Uterus (tissue), 4 donors: ENCODE data around the gene ABCG2. TPM values are rescaled to one million over a fixed set of nuclear protein-coding genes. Genes with fewer than 3 reads are reported as not detected.

Experiments
- DNase-seq, 2 donors: peaks; one replicate each; pipeline ENCODE4 v3.0.0-alpha.2; 2019 to 2020
- H3K27ac ChIP-seq, 2 donors: fragments of 200-600 bp; sonication (generic); 1 replicate in 1 of 2; 2 replicates in 1 of 2; pipeline ENCODE4 v1.5.1; 2016 to 2018
- H3K27me3 ChIP-seq, 2 donors: fragments of 200-600 bp; sonication (generic); one replicate each; pipeline ENCODE4 v1.5.1; 2018 to 2019; ENCODE audit warnings: control low read depth in 1 of 2
- H3K36me3 ChIP-seq, 2 donors: fragments of 200-600 bp; sonication (generic); one replicate each; pipeline ENCODE4 v1.5.1; 2019; ENCODE audit warnings: control low read depth in 1 of 2
- H3K4me1 ChIP-seq, 2 donors: fragments of 200-600 bp; sonication (generic); one replicate each; pipeline ENCODE4 v1.5.1; 2018 to 2019; ENCODE audit warnings: control low read depth in 1 of 2
- H3K4me3 ChIP-seq, 2 donors: fragments of 200-600 bp; sonication (generic); 1 replicate in 1 of 2; 2 replicates in 1 of 2; pipeline ENCODE4 v1.5.1; 2018 to 2019; ENCODE audit warnings: mild to moderate bottlenecking in 1 of 2
- H3K9me3 ChIP-seq, 2 donors: fragments of 200-600 bp; sonication (generic); one replicate each; pipeline ENCODE4 v1.5.1; 2019; ENCODE audit warnings: control low read depth in 1 of 2
- POLR2A ChIP-seq, 2 donors: fragments of 450-650 bp; IDR thresholded peaks; one replicate each; pipeline ENCODE4 v1.6.1; 2016; ENCODE audit warnings: antibody characterized with exemption in 2 of 2, mild to moderate bottlenecking in 1 of 2, moderate library complexity in 1 of 2
- intact Hi-C: fragments of 100-400 bp; cut with DNase I; formaldehyde crosslinking; loops from one replicate; pipeline ENCODE4 v1.15.1; 2023; ENCODE audit warnings: low total_unique reads
- total RNA-seq, 4 donors: library from RNA; depleted of rRNA in 3 of 4; stranded (reverse); fragments of >200 nt in 3 of 4; gene quantifications; one replicate each; pipeline versions ENCODE4 v1.1.0 to v1.2.4, GENCODE V29; 2014 to 2023
- TF ChIP-seq, protein P1 (sequence below), 4 experiments: fragments of 200-600 bp in 2 of 4; fragments of 450-650 bp in 2 of 4; sonication (generic) in 2 of 4; IDR thresholded peaks; one replicate each; pipeline ENCODE4 v1.5.1; 2016 to 2019; ENCODE audit warnings: antibody characterized with exemption in 4 of 4, mild to moderate bottlenecking in 2 of 4, moderate library complexity in 1 of 4
- donor health status: DM: yes; HTN: yes; CAD: no.

Gene ABCG2
- total RNA-seq, 4 donors from 2014 or later, result 35.9 to 61.8 (median 50.0) TPM

DNA sequence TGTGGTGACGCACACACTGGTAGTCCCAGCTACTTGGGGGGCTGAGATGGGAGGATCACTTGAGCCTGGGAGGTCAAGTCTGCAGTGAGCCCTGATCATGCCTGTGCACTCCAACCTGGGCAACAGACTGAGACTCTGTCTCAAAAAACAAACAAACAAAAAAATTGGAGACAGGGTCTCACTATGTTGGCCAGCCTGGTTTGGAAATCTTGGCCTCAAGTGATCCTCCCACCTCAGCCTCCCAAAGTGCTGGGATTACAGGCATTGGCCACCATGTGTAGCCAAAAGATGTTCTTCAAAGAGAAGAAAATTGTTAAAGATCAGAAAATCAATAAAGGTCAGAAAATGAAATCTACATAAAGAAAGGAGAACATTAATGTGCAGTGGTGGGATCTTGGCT lies 41.7 kb upstream of the ABCG2 start:
- Histone ChIP-seq H3K27me3 (no peaks in the 10 kb centered on the region), H3K36me3 (no peaks in the 10 kb centered on the region), H3K4me3 (no peak overlapping the region), H3K27ac (no peak overlapping the region), H3K9me3 (no peaks in the 10 kb centered on the region), H3K4me1 (no peaks in the 10 kb centered on the region)
- intact Hi-C loops, result no loop called here
- TF ChIP-seq, protein P1, sequence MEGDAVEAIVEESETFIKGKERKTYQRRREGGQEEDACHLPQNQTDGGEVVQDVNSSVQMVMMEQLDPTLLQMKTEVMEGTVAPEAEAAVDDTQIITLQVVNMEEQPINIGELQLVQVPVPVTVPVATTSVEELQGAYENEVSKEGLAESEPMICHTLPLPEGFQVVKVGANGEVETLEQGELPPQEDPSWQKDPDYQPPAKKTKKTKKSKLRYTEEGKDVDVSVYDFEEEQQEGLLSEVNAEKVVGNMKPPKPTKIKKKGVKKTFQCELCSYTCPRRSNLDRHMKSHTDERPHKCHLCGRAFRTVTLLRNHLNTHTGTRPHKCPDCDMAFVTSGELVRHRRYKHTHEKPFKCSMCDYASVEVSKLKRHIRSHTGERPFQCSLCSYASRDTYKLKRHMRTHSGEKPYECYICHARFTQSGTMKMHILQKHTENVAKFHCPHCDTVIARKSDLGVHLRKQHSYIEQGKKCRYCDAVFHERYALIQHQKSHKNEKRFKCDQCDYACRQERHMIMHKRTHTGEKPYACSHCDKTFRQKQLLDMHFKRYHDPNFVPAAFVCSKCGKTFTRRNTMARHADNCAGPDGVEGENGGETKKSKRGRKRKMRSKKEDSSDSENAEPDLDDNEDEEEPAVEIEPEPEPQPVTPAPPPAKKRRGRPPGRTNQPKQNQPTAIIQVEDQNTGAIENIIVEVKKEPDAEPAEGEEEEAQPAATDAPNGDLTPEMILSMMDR (IDR thresholded peaks at IDR 0.05), result no peak
- TF ChIP-seq POLR2A (IDR thresholded peaks at IDR 0.05), result no peak
- DNase-seq, result no peak

DNA sequence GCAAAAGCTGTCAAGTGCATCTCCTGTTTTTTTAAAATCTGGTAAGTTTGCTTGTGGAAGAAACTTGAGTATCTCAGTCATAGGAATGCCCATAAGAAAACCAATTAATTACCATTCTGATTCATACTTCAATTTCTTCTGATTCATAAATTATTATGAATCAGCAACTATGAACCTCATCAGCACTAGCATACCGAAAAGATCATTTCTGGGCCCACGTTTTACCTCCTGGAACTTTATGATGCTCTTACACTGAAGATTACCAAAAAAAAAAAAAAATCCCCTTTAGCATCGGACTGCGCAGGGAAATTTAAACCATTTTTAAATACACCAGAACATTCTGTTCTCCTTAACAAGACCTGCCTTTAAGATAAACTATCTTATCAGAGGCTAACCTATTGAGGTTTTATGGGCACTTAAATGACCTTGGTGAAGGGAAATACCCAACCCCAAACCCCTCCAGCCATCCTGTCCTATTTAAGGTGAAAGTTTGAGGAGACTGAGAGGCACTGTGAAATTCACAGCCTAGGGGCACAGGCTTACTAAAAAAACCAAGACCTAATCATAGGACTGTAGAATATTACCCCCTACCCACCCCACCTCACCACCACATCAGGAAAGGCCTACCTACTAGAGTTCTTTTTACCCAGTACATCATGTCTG lies 38.2 kb upstream of the ABCG2 start:
- H3K27ac ChIP-seq, result no peak overlapping the region
- DNase-seq, result no peak
- H3K4me3 ChIP-seq, result no peak overlapping the region
- H3K27me3 ChIP-seq, result no peaks in the 10 kb centered on the region
- intact Hi-C loops, result no loop called here
- H3K4me1 ChIP-seq, result no peaks in the 10 kb centered on the region
- H3K9me3 ChIP-seq, result no peaks in the 10 kb centered on the region
- H3K36me3 ChIP-seq, result no peaks in the 10 kb centered on the region
- no peak for TF ChIP-seq POLR2A (IDR thresholded peaks at IDR 0.05)
- TF ChIP-seq, protein P1 (IDR thresholded peaks at IDR 0.05), result no peak

DNA sequence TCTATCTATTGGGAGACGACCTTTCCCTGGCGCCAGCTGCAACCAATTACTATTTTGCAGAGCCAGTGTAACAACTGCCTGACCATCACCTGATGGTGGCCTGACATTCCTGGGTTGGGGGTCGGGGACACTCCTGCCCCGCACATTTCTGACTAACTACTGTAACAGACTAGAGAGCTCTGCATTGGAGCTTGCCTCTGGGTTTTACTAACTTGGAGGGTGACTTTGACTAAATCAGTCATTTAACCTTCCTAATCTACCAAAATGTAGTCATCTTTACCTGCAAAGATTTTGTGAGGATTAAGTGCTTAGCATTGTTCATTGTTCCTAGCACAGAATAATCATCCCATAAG lies 37.5 kb upstream of the ABCG2 start:
- H3K9me3 ChIP-seq, result no peaks in the 10 kb centered on the region

DNA sequence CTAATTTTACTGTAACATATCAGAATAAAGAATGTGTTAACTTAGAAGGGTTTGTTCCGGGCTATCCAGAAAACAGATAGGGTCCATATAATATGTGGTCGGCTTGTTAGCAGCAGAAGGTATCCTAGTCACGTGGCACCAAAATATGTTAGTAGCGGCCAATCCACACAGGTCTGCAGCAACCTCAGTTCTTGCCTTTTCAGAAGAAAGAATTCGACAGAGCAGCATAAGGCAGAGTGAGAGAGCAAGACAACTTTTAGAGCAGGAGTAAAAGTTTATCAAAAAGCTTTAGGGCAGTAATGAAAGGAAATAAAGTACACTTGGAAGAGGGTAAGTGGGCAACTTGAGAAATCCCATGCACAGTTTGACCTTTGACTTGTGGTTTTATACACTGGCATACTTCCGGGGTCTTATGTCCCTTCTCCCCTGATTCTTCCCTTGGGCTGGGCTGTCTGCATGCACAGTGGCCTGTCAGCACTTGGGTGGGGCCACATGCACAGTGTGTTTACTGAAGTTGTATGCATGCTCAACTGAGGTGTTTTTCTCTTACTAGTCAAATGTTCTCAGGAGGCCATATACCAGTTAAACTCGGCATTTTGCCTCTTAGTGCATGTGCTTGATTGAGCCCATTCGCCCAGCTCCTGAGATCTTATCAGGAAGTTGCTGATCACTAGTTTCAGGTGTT lies 37.0 kb upstream of the ABCG2 start:
- Histone ChIP-seq H3K36me3 (no peaks in the 10 kb centered on the region), H3K4me3 (no peak overlapping the region), H3K27ac (no peak overlapping the region), H3K27me3 (no peaks in the 10 kb centered on the region), H3K4me1 (no peaks in the 10 kb centered on the region), H3K9me3 (no peaks in the 10 kb centered on the region)
- intact Hi-C loops, result no loop called here
- no peak for DNase-seq
- TF ChIP-seq, protein P1 (IDR thresholded peaks at IDR 0.05), result no peak
- no peak for TF ChIP-seq POLR2A (IDR thresholded peaks at IDR 0.05)

More for the DNA sequence above, 37.5 kb upstream of the ABCG2 start:
- H3K27me3 ChIP-seq, result no peaks in the 10 kb centered on the region
- intact Hi-C loops, result no loop called here
- H3K4me1 ChIP-seq, result no peaks in the 10 kb centered on the region
- no peaks in the 10 kb centered on the region for H3K36me3 ChIP-seq
- no peak for DNase-seq
- no peak overlapping the region for H3K27ac ChIP-seq
- TF ChIP-seq POLR2A (IDR thresholded peaks at IDR 0.05), result no peak
- no peak overlapping the region for H3K4me3 ChIP-seq

DNA sequence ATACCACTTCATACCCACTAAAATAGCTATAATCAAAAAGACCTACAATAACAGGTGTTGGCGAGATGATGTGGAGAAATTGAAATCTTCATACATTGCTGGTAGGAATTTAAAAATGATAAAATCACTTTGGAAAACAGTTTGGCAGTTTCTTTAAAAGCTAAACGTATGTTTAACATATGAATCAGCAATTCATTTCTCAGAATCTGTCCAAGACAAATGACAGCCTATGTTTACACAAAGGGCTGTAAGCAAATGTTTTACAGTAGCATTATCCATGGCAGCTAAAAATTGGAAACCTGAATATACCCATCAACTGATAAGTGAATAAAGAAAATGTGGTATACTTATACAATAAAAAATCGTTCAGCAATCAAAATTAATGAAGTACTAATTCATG lies 33.0 kb upstream of the ABCG2 start:
- H3K4me1 ChIP-seq, result no peaks in the 10 kb centered on the region
- no peak for DNase-seq
- no peaks in the 10 kb centered on the region for H3K9me3 ChIP-seq
- intact Hi-C loops, result no loop called here
- no peaks in the 10 kb centered on the region for H3K36me3 ChIP-seq
- no peak overlapping the region for H3K27ac ChIP-seq
- no peaks in the 10 kb centered on the region for H3K27me3 ChIP-seq
- H3K4me3 ChIP-seq, result no peak overlapping the region
- TF ChIP-seq, protein P1 (IDR thresholded peaks at IDR 0.05), result no peak
- no peak for TF ChIP-seq POLR2A (IDR thresholded peaks at IDR 0.05)
